Osteocyte (in vitro differentiated cells): ENCODE results near the gene VGLL4. TPM values are rescaled to one million over a fixed set of nuclear protein-coding genes. Genes with fewer than 3 reads are reported as not detected.
"Not testable (repeated sequence)": the region's sequence is repeated elsewhere in the genome, so short reads cannot be mapped to it uniquely, and the experiment has no call there.

Source experiments
- DNase-seq: peaks from one replicate; pipeline ENCODE4 v3.0.0; 2021; ENCODE audit warnings: mixed read lengths; ENCODE audit not compliant: unreplicated experiment; ENCODE audit errors: extremely low spot score
- H3K27ac Mint-ChIP-seq: one replicate; pipeline ENCODE4 v1.8.0; 2021; ENCODE audit warnings: mild to moderate bottlenecking, mixed read lengths; ENCODE audit not compliant: unreplicated experiment
- H3K27me3 Mint-ChIP-seq: one replicate; pipeline ENCODE4 v1.8.0; 2021; ENCODE audit warnings: mixed read lengths; ENCODE audit not compliant: unreplicated experiment
- H3K36me3 Mint-ChIP-seq: one replicate; pipeline ENCODE4 v1.8.0; 2021; ENCODE audit warnings: mixed read lengths; ENCODE audit not compliant: unreplicated experiment
- H3K4me1 Mint-ChIP-seq: one replicate; pipeline ENCODE4 v1.8.0; 2021; ENCODE audit warnings: mixed read lengths; ENCODE audit not compliant: unreplicated experiment
- H3K4me3 Mint-ChIP-seq: one replicate; pipeline ENCODE4 v1.8.0; 2021; ENCODE audit warnings: mild to moderate bottlenecking, moderate library complexity, mixed read lengths; ENCODE audit not compliant: unreplicated experiment
- H3K9me3 Mint-ChIP-seq: one replicate; pipeline ENCODE4 v1.8.0; 2021; ENCODE audit warnings: mixed read lengths; ENCODE audit not compliant: unreplicated experiment
- CTCF ChIP-seq: fragments of 200-600 bp; sonication (generic); IDR thresholded peaks from 2 replicates; pipeline ENCODE4 v1.5.0; 2021; ENCODE audit warnings: antibody characterized with exemption, mild to moderate bottlenecking, moderate library complexity
- total RNA-seq: library from RNA; stranded (reverse); gene quantifications from 2 replicates; pipeline ENCODE4 v1.2.1, GENCODE V29; 2021

Gene VGLL4
- total RNA-seq, 1 donor from 2014 or later = 139 TPM

- no peaks in the 10 kb centered on the region for H3K27me3 Mint-ChIP-seq
- no peak for TF ChIP-seq CTCF
Measured at GRCh38 chr3:11580645-11581044, 63.1 kb downstream of the VGLL4 start.

GRCh38 chr3:11578169-11578568 is 65.5 kb downstream of the VGLL4 start:
- Mint-ChIP-seq H3K36me3 (peaks cover 26% of the 10 kb centered on the region), H3K9me3 (peaks cover 5% of the 10 kb centered on the region), H3K4me3 (no peak overlapping the region), H3K27ac (peak overlapping the region; percentile 24), H3K4me1 (peaks cover 84% of the 10 kb centered on the region), H3K27me3 (no peaks in the 10 kb centered on the region)
- no peak for TF ChIP-seq CTCF
- no peak for DNase-seq

More at GRCh38 chr3:11580645-11581044, 63.1 kb downstream of the VGLL4 start:
- peaks cover 5% of the 10 kb centered on the region for H3K9me3 Mint-ChIP-seq
- H3K27ac Mint-ChIP-seq = peak overlapping the region; percentile 52
- peaks cover 21% of the 10 kb centered on the region for H3K36me3 Mint-ChIP-seq
- H3K4me3 Mint-ChIP-seq = no peak overlapping the region
- peaks cover 93% of the 10 kb centered on the region for H3K4me1 Mint-ChIP-seq
- DNase-seq = no peak

- TF ChIP-seq CTCF = no peak
- H3K36me3 Mint-ChIP-seq = peaks cover 34% of the 10 kb centered on the region
- peaks cover 73% of the 10 kb centered on the region for H3K4me1 Mint-ChIP-seq
- H3K27me3 Mint-ChIP-seq = no peaks in the 10 kb centered on the region
- peak overlapping the region; percentile 84 for H3K27ac Mint-ChIP-seq
- H3K9me3 Mint-ChIP-seq = peaks cover 5% of the 10 kb centered on the region
- H3K4me3 Mint-ChIP-seq = peak overlapping the region; percentile 30
- DNase-seq = no peak
Measured at GRCh38 chr3:11576453-11576852, 67.3 kb downstream of the VGLL4 start.

GRCh38 chr3:11575677-11576076 is 68.0 kb downstream of the VGLL4 start:
- H3K27me3 Mint-ChIP-seq = no peaks in the 10 kb centered on the region
- H3K4me3 Mint-ChIP-seq = no peak overlapping the region
- peaks cover 70% of the 10 kb centered on the region for H3K4me1 Mint-ChIP-seq
- no peak for TF ChIP-seq CTCF
- H3K36me3 Mint-ChIP-seq = peaks cover 37% of the 10 kb centered on the region
- no peak for DNase-seq
- H3K9me3 Mint-ChIP-seq = peaks cover 5% of the 10 kb centered on the region
- H3K27ac Mint-ChIP-seq = peak overlapping the region; percentile 84

GRCh38 chr3:11574981-11575669 is 68.6 kb downstream of the VGLL4 start:
- Mint-ChIP-seq H3K27ac (peak overlapping the region; percentile 84), H3K27me3 (no peaks in the 10 kb centered on the region), H3K4me1 (peaks cover 70% of the 10 kb centered on the region), H3K9me3 (peaks cover 2% of the 10 kb centered on the region), H3K4me3 (no peak overlapping the region), H3K36me3 (peaks cover 33% of the 10 kb centered on the region)
- DNase-seq = no peak
- TF ChIP-seq CTCF = no peak

- Mint-ChIP-seq H3K27ac (peak overlapping the region; percentile 56), H3K4me1 (peaks cover 74% of the 10 kb centered on the region), H3K36me3 (peaks cover 26% of the 10 kb centered on the region)
- H3K27me3 Mint-ChIP-seq, H3K9me3 Mint-ChIP-seq, DNase-seq, H3K4me3 Mint-ChIP-seq: not testable (repeated sequence)
Measured at GRCh38 chr3:11572660-11573059, 71.1 kb downstream of the VGLL4 start.
